Hippocampal formation (tissue), 2 donors: ENCODE measurements around the gene MCEE.
"Not testable (repeated sequence)": the region's sequence is repeated elsewhere in the genome, so short reads cannot be mapped to it uniquely, and the experiment has no call there.

Experiments
- DNase-seq, 2 donors: peaks; one replicate each; lab custom pipeline; 2025; lab: John Stamatoyannopoulos, UW

Gene MCEE

GRCh38 chr2:71130152-71130904 lies at the start of gene MCEE, which contains the start of gene MPHOSPH10:
Gene MCEE (minus strand): TSS chr2:71130229. CDS start chr2:71130219, 10 bp downstream.
Gene MPHOSPH10 (plus strand): TSS chr2:71130634. CDS start chr2:71130666, 32 bp downstream.
- peak; percentile 94 to 95 for DNase-seq

- not testable (repeated sequence) for DNase-seq
Measured at GRCh38 chr2:71178836-71179235, 48.8 kb upstream of the MCEE start.

GRCh38 chr2:71174207-71174606 lies 44.2 kb upstream of the MCEE start:
- no peak for DNase-seq

- no peak for DNase-seq
Measured at GRCh38 chr2:71173096-71173495, 43.1 kb upstream of the MCEE start.

DNA sequence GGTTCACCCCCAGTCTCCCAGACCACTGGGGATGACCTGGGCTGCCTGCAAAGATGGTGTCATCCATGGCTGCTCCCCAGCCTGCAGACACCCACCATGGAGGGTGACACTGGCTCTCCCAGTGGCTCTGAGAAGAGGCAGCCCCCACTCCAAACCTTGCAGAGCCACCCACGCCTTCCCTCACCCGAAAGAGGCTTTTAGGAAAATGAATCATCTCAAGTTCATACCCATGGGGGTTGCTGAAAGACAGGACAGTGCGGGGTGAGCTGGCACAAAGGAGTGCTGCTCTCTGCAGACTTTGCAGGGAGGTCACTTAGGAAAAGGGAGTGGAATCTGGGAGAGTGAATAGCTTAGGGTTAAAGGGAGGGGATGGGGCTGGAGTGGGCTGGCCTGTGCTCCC lies 36.8 kb upstream of the MCEE start:
- DNase-seq, result no peak

DNA sequence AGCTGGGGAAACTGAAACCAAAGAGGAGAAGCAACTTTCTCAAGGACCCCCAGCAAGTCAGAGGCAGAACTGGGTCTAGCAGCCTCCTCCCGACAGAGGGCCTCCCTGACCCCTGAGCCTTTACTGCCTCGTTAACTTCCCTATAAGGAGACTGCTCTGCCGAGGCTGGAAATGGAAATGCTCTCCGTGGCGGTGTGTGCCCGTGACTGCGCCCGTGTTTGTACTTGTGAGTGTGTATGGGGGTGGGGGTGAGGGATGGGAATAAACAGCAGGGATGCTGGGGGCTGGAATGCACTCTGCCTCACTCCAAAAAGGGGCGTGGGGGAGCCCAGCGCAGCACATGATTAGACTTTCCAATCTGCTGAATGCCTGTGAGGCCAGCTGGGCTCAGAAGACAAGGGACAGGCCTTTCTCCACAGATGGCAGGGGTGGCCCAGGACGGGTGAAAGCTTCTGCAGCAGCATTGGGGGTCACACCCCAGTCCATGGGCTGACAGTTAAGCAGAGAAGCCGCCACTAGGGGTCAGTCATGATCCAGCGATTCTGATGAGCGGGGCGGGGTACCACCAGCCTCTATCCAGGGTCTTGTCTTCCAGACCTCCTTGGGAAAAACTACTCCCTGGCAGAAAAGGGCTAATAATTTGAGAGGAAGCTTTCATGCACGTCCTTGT lies 27.2 kb upstream of the MCEE start:
- peak; percentile 30 to 36 for DNase-seq

DNA sequence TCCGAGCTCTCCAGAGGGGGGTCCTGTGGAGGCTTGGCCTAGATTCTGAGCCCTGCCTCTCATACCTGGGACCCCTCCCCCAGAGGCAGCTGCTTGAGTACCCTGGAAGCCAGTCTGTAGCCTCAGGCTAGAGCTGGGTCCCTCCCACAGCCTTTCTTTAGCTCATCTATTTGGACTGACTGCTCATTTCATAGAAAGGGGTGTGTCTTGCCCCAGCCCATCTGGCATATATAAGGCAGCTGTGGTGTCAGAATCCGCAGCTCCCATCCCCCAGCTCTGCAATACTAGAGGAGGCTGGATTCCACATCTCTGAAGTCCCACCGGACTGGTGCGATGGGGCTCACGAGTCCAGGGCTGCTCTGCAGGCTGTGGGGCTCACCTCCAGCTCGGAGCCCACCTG lies 26.5 kb upstream of the MCEE start:
- no peak for DNase-seq

- no peak for DNase-seq
Measured at GRCh38 chr2:71155846-71156245, 25.8 kb upstream of the MCEE start.

DNA sequence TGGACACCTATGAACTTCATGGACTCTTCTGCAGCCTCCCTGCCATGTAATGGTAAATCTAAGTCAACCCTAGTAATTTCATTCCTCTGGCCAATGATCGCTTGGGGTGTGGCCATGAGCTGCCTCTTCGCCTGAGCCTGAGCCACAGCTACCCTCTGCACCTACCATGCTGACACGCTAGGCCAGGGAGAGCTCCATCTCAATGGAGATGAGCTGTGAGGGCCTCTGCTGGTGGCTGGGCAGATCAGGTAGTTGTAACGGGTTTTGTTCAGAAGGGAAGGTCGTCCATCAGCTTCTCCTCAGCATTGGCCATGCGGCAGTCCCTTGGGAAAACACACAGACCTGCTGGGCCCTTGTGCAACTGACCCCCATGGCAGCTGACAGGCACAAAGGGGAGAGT lies 24.8 kb upstream of the MCEE start:
- no peak for DNase-seq

- no peak for DNase-seq
Measured at GRCh38 chr2:71154279-71154678, 24.2 kb upstream of the MCEE start.

DNA sequence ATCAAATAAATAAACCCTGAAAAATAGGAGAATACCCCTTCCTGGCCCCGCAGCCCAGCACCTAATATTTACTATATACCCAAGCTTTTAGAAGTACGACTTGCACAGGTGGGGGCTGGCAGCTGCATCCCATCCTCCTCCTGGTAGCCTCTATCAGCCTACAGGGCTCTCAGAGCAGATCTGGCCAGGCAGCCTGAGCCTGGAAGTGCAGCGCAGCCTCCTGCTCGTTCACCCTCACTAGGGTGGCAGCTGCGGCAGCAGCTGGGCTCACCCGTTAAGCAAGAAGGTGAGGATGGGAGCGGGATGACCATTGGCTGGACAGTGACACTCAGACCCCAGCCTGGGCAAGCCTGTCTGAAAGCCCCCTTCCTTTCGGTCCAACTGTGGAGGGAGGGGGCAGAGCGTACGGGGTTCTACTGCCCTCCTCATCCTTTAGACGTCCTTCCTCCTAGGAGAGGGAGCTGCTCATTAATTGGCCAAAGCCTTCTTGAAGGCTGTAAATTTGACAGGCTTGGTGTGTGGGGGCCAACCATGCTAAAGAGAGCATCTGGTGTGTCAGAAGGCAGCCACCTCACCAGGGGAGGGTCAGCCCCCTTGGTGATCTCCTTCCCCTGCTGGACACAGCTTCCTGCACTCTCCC lies 23.7 kb upstream of the MCEE start:
- DNase-seq, result no peak

- no peak for DNase-seq
Measured at GRCh38 chr2:71151620-71152019, 21.6 kb upstream of the MCEE start.

DNA sequence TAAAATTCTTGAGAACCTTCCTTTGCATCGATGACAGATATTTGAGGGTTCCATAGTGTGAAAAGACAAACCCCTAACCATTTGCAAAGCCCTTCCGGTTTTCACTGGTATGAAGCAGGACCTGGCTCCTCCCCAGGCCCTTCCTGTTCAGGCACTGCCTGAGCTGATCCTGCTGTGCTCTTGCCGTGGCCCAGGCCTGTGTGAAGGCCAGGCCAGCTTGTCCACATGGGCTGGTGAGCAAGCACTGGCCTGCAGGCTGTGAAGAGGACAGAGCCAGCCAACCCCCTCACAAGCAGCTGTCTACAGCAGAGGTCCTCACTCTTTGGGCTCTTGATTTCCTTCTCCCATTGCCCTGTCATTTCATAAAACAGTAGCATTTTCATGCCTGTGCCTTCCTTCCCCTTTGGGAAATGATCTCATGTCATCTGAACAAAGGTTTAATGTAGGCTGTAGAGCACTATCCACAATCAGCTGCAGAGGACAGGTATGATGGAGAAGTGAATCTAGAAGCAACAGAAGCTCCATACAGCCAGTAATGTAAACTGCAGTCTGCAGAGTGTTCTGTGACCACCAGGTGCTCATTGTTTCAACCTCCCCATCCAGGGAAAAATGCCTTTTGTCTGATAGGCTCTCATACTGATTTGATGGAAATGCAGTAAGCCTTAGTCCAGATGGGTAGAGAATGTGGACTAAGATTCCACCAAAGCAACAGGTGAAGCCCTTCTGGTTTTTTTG lies 20.2 kb upstream of the MCEE start:
- no peak for DNase-seq

- DNase-seq, result no peak
Measured at GRCh38 chr2:71148506-71149063, 18.6 kb upstream of the MCEE start.

- DNase-seq, result no peak
Measured at GRCh38 chr2:71143782-71144181, 13.8 kb upstream of the MCEE start.

DNA sequence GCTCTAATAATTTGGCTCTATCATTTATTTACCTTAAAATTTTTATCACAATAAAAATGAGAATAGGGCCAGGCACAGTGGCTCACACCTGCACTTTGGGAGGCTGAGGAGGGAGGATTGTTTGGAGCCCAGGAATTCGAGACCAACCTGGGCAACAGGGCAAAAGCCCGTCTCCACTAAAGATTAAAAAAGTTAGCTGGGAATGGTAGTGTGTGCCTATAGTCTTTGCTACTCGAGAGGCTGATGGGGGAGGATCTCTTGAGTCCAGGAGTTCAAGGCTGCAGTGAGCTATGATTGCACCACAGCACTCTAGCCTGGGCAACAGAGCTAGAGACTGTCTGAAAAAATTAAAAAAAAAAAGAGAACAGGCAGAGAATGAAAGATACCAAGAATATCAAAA lies 6.1 kb upstream of the MCEE start:
- DNase-seq, result no peak

DNA sequence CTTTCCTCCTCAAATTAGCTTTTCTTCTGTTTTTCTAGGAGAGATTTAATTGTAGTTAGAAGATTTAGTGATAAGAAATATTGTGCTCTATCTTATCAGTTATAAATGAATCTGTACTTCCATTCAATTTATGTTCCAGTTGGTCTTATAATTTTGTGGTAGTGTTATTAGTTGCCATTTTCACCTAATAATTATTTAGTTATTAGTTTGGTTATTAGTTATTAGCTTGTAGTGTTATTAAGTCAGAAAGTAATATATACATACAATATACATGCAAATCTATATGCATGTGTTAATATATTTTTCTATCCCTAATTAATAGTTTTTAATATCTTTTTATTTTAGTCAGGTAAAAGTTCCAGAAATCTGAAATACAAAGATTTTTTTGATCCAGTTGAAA lies 3.6 kb upstream of the MCEE start:
- DNase-seq, result no peak

- DNase-seq, result not testable (repeated sequence)
Measured at GRCh38 chr2:71131387-71132166, 1.5 kb upstream of the MCEE start.

DNA sequence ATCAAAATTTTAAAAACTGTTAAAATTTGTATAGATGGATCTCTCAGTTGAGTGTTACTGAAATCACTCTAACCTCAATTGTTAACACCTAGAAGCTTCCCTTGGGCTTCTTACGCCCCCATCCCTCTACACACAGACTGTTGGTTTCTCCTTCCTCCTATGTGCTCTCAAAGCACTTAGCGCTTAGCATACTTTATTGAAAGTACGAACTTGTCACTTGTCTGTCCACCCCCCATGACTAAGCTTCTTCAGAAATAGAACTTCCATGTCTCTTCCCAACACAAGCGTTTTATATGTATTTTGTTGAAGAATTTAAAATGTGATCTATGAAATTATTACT lies 846 bp upstream of the MCEE start:
- no peak for DNase-seq

DNA sequence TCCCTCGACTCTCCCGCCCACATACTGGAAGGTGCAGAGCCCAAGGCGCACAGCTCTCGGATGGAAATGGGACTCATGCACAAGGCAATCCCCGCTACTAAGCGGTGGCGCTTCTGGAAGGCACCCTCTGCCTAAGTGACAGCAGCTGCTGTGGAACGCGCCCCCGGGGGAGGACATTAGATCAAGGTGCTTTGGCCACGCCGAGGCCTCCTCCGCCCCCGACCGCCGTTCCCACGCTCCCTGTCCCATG lies 202 bp downstream of the MCEE start:
- DNase-seq, result peak in 1 of 2 donors; percentile 67

GRCh38 chr2:71129114-71129901 lies 721 bp downstream of the MCEE start:
- peak in 1 of 2 donors; percentile 67 for DNase-seq
